Tibial nerve (tissue), 4 donors: ENCODE measurements around the gene ALDH3A1. TPM values are rescaled to one million over a fixed set of nuclear protein-coding genes. Genes with fewer than 3 reads are reported as not detected.

ENCODE experiments used
- DNase-seq, 2 donors: peaks; one replicate each; pipeline ENCODE4 v3.0.0-alpha.2; 2019; ENCODE audit warnings: low spot score in 2 of 2
- H3K27ac ChIP-seq, 4 donors: fragments of 200-600 bp; sonication (generic) in 3 of 4; one replicate each; pipeline ENCODE4 v1.5.1; 2017 to 2019; ENCODE audit warnings: mild to moderate bottlenecking in 1 of 4
- H3K27me3 ChIP-seq, 2 donors: fragments of 200-600 bp; sonication (generic) in 1 of 2; one replicate each; pipeline versions ENCODE4 v1.5.1 to v1.6.0; 2017 to 2019
- H3K36me3 ChIP-seq, 3 donors: fragments of 200-600 bp; sonication (generic); one replicate each; pipeline ENCODE4 v1.5.1; 2018 to 2019
- H3K4me1 ChIP-seq, 4 donors: fragments of 200-600 bp; sonication (generic) in 3 of 4; one replicate each; pipeline ENCODE4 v1.5.1; 2017 to 2019
- H3K4me3 ChIP-seq, 4 donors: fragments of 200-600 bp; sonication (generic) in 3 of 4; one replicate each; pipeline ENCODE4 v1.5.1; 2017 to 2019; ENCODE audit warnings: mild to moderate bottlenecking in 1 of 4, moderate library complexity in 1 of 4
- H3K9me3 ChIP-seq, 4 donors: fragments of 200-600 bp; sonication (generic) in 3 of 4; one replicate each; pipeline ENCODE4 v1.5.1; 2017 to 2019
- EP300 ChIP-seq, 2 donors: sonication (generic); formaldehyde crosslinking; IDR thresholded peaks; one replicate each; pipeline ENCODE4 v1.6.1; 2017; ENCODE audit warnings: antibody characterized with exemption in 2 of 2, mild to moderate bottlenecking in 1 of 2
- POLR2A ChIP-seq, 2 donors: fragments of 450-650 bp; IDR thresholded peaks; one replicate each; pipeline ENCODE4 v1.6.1; 2017; ENCODE audit warnings: antibody characterized with exemption in 2 of 2, mild to moderate bottlenecking in 2 of 2, moderate library complexity in 2 of 2
- WGBS, 2 donors: methylation state at CpG; one replicate each; pipeline ENCODE4 v1.1.5; 2018; 5-methylcytosine and 5-hydroxymethylcytosine counted together
- total RNA-seq, 4 donors: library from RNA; depleted of rRNA; stranded (reverse); fragments of >200 nt; gene quantifications; one replicate each; pipeline ENCODE4 v1.1.0, GENCODE V29; 2016
- TF ChIP-seq, protein P1 (sequence below), 5 experiments: fragments of 200-600 bp in 3 of 5; fragments of 450-650 bp in 2 of 5; sonication (generic) in 3 of 5; IDR thresholded peaks; one replicate each; pipeline ENCODE4 v1.5.1; 2016 to 2019; ENCODE audit warnings: antibody characterized with exemption in 5 of 5, mild to moderate bottlenecking in 3 of 5, moderate library complexity in 2 of 5

Gene ALDH3A1
- total RNA-seq, 4 donors from 2014 or later = 0.21 to 2.1 (median 1.7) TPM; not detected in 1

DNA sequence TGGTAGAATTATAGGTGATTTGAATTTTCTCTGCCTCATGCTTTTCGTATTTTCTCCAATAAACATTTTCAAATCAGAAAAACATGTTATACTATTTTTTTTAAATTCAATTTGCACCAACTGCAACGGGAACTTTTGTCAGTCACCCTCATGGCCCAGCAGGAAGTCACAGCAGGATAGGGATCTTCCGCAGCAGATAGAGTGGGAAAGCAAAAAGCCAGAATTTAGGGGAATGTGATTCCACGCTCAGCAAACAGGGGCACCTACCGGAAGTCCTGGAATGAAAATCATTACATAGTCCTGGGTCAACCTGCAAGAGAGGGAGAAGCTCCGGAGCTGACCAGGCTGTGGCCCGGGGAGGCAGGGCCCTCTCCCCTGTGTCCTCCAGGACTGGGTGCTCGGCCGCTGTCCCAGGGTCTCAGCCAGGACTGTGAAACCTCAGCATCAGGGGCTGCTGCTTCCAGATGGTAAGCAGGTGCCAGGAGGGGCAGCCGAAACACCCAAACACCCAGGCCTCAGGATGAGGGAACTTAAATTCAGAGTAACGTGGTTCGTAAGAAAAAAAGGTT lies 35.6 kb downstream of the ALDH3A1 start:
- H3K27ac ChIP-seq = no peak overlapping the region
- DNase-seq = no peak
- H3K4me3 ChIP-seq = no peak overlapping the region
- 80 to 84% methylated on average over 12 of the region's 12 CpGs for WGBS, 2 donors
- H3K27me3 ChIP-seq = no peaks in the 10 kb centered on the region
- no peaks in the 10 kb centered on the region for H3K4me1 ChIP-seq
- no peaks in the 10 kb centered on the region for H3K9me3 ChIP-seq
- H3K36me3 ChIP-seq = no peaks in the 10 kb centered on the region
- no peak for TF ChIP-seq EP300 (IDR thresholded peaks at IDR 0.05)
- TF ChIP-seq, protein P1, sequence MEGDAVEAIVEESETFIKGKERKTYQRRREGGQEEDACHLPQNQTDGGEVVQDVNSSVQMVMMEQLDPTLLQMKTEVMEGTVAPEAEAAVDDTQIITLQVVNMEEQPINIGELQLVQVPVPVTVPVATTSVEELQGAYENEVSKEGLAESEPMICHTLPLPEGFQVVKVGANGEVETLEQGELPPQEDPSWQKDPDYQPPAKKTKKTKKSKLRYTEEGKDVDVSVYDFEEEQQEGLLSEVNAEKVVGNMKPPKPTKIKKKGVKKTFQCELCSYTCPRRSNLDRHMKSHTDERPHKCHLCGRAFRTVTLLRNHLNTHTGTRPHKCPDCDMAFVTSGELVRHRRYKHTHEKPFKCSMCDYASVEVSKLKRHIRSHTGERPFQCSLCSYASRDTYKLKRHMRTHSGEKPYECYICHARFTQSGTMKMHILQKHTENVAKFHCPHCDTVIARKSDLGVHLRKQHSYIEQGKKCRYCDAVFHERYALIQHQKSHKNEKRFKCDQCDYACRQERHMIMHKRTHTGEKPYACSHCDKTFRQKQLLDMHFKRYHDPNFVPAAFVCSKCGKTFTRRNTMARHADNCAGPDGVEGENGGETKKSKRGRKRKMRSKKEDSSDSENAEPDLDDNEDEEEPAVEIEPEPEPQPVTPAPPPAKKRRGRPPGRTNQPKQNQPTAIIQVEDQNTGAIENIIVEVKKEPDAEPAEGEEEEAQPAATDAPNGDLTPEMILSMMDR (IDR thresholded peaks at IDR 0.05) = no peak

GRCh38 chr17:19709841-19710240 lies 38.3 kb downstream of the ALDH3A1 start:
- H3K27ac ChIP-seq = no peak overlapping the region
- H3K27me3 ChIP-seq = no peaks in the 10 kb centered on the region
- no peaks in the 10 kb centered on the region for H3K9me3 ChIP-seq
- TF ChIP-seq, protein P1 (IDR thresholded peaks at IDR 0.05) = no peak
- TF ChIP-seq EP300 (IDR thresholded peaks at IDR 0.05) (no peak), POLR2A (IDR thresholded peaks at IDR 0.05) (no peak)
- 72 to 77% methylated on average over 3 of the region's 3 CpGs for WGBS, 2 donors
- DNase-seq = no peak
- H3K36me3 ChIP-seq = no peaks in the 10 kb centered on the region
- peaks cover 0 to 4% (median 0%) of the 10 kb centered on the region in 4 donors for H3K4me1 ChIP-seq
- no peak overlapping the region for H3K4me3 ChIP-seq

GRCh38 chr17:19708431-19709175 lies 39.5 kb downstream of the ALDH3A1 start:
- WGBS, 2 donors = 90 to 94% methylated on average over 5 to 6 of the region's 6 CpGs
- Histone ChIP-seq H3K27me3 (no peaks in the 10 kb centered on the region), H3K27ac (no peak overlapping the region), H3K36me3 (no peaks in the 10 kb centered on the region), H3K4me3 (no peak overlapping the region), H3K9me3 (no peaks in the 10 kb centered on the region), H3K4me1 (peaks cover 0 to 15% (median 9%) of the 10 kb centered on the region in 4 donors)
- DNase-seq = no peak
- TF ChIP-seq, protein P1 (IDR thresholded peaks at IDR 0.05) = no peak
- TF ChIP-seq POLR2A (IDR thresholded peaks at IDR 0.05) = no peak
- TF ChIP-seq EP300 (IDR thresholded peaks at IDR 0.05) = no peak

DNA sequence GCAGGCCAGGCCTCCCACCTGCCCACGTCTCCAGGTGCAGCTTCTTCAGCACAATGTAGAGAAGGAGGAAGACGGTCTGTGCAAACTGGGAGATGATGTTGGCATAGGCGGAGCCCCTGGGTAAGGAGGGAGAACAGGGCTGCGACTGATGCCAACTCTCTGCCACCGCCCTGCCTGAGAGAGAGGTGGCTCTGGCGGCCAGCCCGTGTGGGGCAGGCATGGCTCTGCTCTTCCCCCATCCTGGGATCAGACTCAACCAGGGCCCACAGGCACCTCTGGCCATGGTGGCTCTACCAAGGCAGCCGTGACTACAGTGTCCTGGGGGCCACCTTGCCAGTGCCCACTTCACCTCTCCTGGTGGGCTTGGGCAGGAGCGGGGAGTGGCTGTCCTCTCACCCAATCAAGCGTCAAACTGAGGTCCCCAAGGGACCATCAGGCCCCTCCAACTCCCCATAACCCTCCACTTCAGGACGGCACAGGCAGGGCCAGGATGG lies 40.3 kb downstream of the ALDH3A1 start:
- Histone ChIP-seq H3K4me1 (peaks cover 0 to 23% (median 16%) of the 10 kb centered on the region in 4 donors), H3K27me3 (no peaks in the 10 kb centered on the region), H3K27ac (peak overlapping the region in 1 of 4 donors; percentile 81), H3K9me3 (no peaks in the 10 kb centered on the region), H3K4me3 (no peak overlapping the region), H3K36me3 (no peaks in the 10 kb centered on the region)
- 88 to 92% methylated on average over 11 of the region's 11 CpGs for WGBS, 2 donors
- no peak for DNase-seq
- TF ChIP-seq EP300 (IDR thresholded peaks at IDR 0.05) (no peak), POLR2A (IDR thresholded peaks at IDR 0.05) (no peak)
- TF ChIP-seq, protein P1 (IDR thresholded peaks at IDR 0.05) = no peak
